OCI-LY1 (cell line): Measurements from ENCODE around the gene FYTTD1.

ENCODE experiments used
- H2AFZ ChIP-seq: fragments of 200-600 bp; sonication (generic), shearing (Covaris generic); 2 replicates; pipeline ENCODE4 v1.6.0; 2014; ENCODE audit warnings: antibody characterized with exemption, mild to moderate bottlenecking, low read length
- H3F3A ChIP-seq: fragments of 200-600 bp; sonication (generic), shearing (Covaris generic); 2 replicates; pipeline ENCODE4 v1.6.0; 2014; ENCODE audit warnings: mild to moderate bottlenecking, antibody characterized with exemption, low read length, moderate library complexity; ENCODE audit not compliant: insufficient read depth
- H3K27ac ChIP-seq: fragments of 200-600 bp; sonication (generic); 2 replicates; pipeline ENCODE4 v1.5.1; 2014; ENCODE audit warnings: low read length, mixed run types, mild to moderate bottlenecking, low read depth; ENCODE audit not compliant: poor library complexity, severe bottlenecking
- H3K27me3 ChIP-seq: fragments of 200-600 bp; sonication (generic); 2 replicates; pipeline ENCODE4 v1.6.0; 2014; ENCODE audit warnings: antibody characterized with exemption, mild to moderate bottlenecking, low read length, moderate library complexity; ENCODE audit not compliant: insufficient read depth
- H3K36me3 ChIP-seq: fragments of 200-600 bp; sonication (generic); 2 replicates; pipeline ENCODE4 v1.6.1; 2014; ENCODE audit warnings: mild to moderate bottlenecking, antibody characterized with exemption, low read length, moderate library complexity, mixed read lengths; ENCODE audit not compliant: insufficient read depth
- H3K4me1 ChIP-seq: fragments of 200-600 bp; sonication (generic); 2 replicates; pipeline ENCODE4 v1.5.1; 2014; ENCODE audit warnings: mild to moderate bottlenecking, low read length, moderate library complexity; ENCODE audit not compliant: insufficient read depth, severe bottlenecking
- H3K4me2 ChIP-seq: fragments of 200-600 bp; sonication (generic), shearing (Covaris generic); 2 replicates; pipeline ENCODE4 v1.6.1; 2014; ENCODE audit warnings: low read length
- H3K4me3 ChIP-seq: fragments of 200-600 bp; sonication (generic); 2 replicates; pipeline ENCODE4 v1.5.1; 2014; ENCODE audit warnings: low read length, low read depth, mild to moderate bottlenecking, mixed read lengths; ENCODE audit not compliant: poor library complexity, severe bottlenecking
- H3K79me2 ChIP-seq: fragments of 200-600 bp; shearing (Covaris generic); 2 replicates; pipeline ENCODE4 v1.6.1; 2016; ENCODE audit warnings: mixed run types, low read length, mixed read lengths; ENCODE audit not compliant: insufficient read depth
- H3K9ac ChIP-seq: fragments of 200-600 bp; sonication (generic), shearing (Covaris generic); 2 replicates; pipeline ENCODE4 v1.6.1; 2014; ENCODE audit warnings: mild to moderate bottlenecking, low read length, mixed read lengths
- H3K9me2 ChIP-seq: fragments of 200-600 bp; sonication (generic), shearing (Covaris generic); 2 replicates; pipeline ENCODE4 v1.6.1; 2014; ENCODE audit warnings: low read depth, mild to moderate bottlenecking, low read length, mixed read lengths
- H3K9me3 ChIP-seq: fragments of 200-600 bp; shearing (Covaris generic); 2 replicates; pipeline ENCODE4 v1.6.1; 2014; ENCODE audit warnings: low read length, mixed read lengths
- H4K20me1 ChIP-seq: fragments of 200-600 bp; sonication (generic), shearing (Covaris generic); 2 replicates; pipeline ENCODE4 v1.6.0; 2016; ENCODE audit warnings: mild to moderate bottlenecking, low read length; ENCODE audit not compliant: insufficient read depth
- CTCF ChIP-seq: fragments of 200-600 bp; sonication (generic), shearing (Covaris generic); IDR thresholded peaks from 2 replicates; pipeline ENCODE4 v1.5.1; 2017; ENCODE audit warnings: mild to moderate bottlenecking, antibody characterized with exemption, low read length, moderate library complexity, mixed read lengths
- EZH2 ChIP-seq: fragments of 200-600 bp; sonication (generic), shearing (Covaris generic); IDR thresholded peaks from 2 replicates; pipeline ENCODE4 v1.8.0; 2017; ENCODE audit warnings: borderline replicate concordance, mixed run types, mild to moderate bottlenecking, antibody characterized with exemption, low read length, moderate library complexity, mixed read lengths

FYTTD1 gene

GRCh38 chr3:197795200-197795599 is 45.5 kb downstream of the FYTTD1 start:
- Histone ChIP-seq H3K27me3 (no peaks in the 10 kb centered on the region), H3K9me3 (no peaks in the 10 kb centered on the region), H3K4me2 (no peak overlapping the region; the same call in 1 of the 2 replicates), H4K20me1 (no peaks in the 10 kb centered on the region), H3K27ac (no peak overlapping the region), H2AFZ (no peak overlapping the region), H3K9me2 (no peaks in the 10 kb centered on the region), H3K36me3 (no peaks in the 10 kb centered on the region), H3K79me2 (peaks cover 81% of the 10 kb centered on the region), H3K4me1 (peaks cover 73% of the 10 kb centered on the region), H3F3A (0 out of 2 replicates have a peak, but pooled peaks cover 8% of the 10 kb centered on the region), H3K9ac (no peak overlapping the region), H3K4me3 (no peak overlapping the region)
- no peak for TF ChIP-seq EZH2
- no peak for TF ChIP-seq CTCF

GRCh38 chr3:197796087-197796486 is 46.4 kb downstream of the FYTTD1 start:
- H3K4me2 ChIP-seq, result no peak overlapping the region
- H2AFZ ChIP-seq, result no peak overlapping the region
- H3K9ac ChIP-seq, result no peak overlapping the region
- no peaks in the 10 kb centered on the region for H3K36me3 ChIP-seq
- H4K20me1 ChIP-seq, result no peaks in the 10 kb centered on the region
- H3K27me3 ChIP-seq, result no peaks in the 10 kb centered on the region
- H3K4me3 ChIP-seq, result no peak overlapping the region
- peaks cover 69% of the 10 kb centered on the region for H3K4me1 ChIP-seq
- no peaks in the 10 kb centered on the region for H3K9me3 ChIP-seq
- peaks cover 88% of the 10 kb centered on the region for H3K79me2 ChIP-seq
- no peak for TF ChIP-seq CTCF
- TF ChIP-seq EZH2, result no peak
- H3F3A ChIP-seq, result 0 out of 2 replicates have a peak, but pooled peaks cover 8% of the 10 kb centered on the region
- peak overlapping the region; percentile 4 for H3K27ac ChIP-seq
- no peaks in the 10 kb centered on the region for H3K9me2 ChIP-seq

- Histone ChIP-seq H3F3A (0 out of 2 replicates have a peak, but pooled peaks cover 4% of the 10 kb centered on the region), H3K9ac (no peak overlapping the region), H3K4me1 (peaks cover 72% of the 10 kb centered on the region), H4K20me1 (no peaks in the 10 kb centered on the region), H3K4me3 (no peak overlapping the region), H3K4me2 (peak overlapping the region; percentile 9; the same call in 1 of the 2 replicates), H3K27me3 (no peaks in the 10 kb centered on the region), H3K9me2 (no peaks in the 10 kb centered on the region), H3K9me3 (no peaks in the 10 kb centered on the region), H2AFZ (no peak overlapping the region), H3K27ac (peak overlapping the region; percentile 9), H3K79me2 (peaks cover 95% of the 10 kb centered on the region), H3K36me3 (no peaks in the 10 kb centered on the region)
- TF ChIP-seq EZH2 (no peak), CTCF (no peak)
Measured at GRCh38 chr3:197798863-197799262, 49.2 kb downstream of the FYTTD1 start.
